ENCODE measurements around the gene PRDM16. TPM values are rescaled to one million over a fixed set of nuclear protein-coding genes. Genes with fewer than 3 reads are reported as not detected.

PRDM16 gene
- total RNA-seq, 2 experiments from 2014 or later = 0.18 to 0.21 TPM

- CTCF ChIA-PET = no interaction called here
- H3K4me1 Mint-ChIP-seq (ENCODE audit: low read depth) = peaks cover 2% of the 10 kb centered on the region
- H3K27ac Mint-ChIP-seq = no peak overlapping the region
- DNase-seq (no peak), ATAC-seq (no peak)
- H3K36me3 Mint-ChIP-seq (ENCODE audit: low read depth) = no peaks in the 10 kb centered on the region
- POLR2A ChIA-PET = no interaction called here
- no peak overlapping the region for H3K4me3 Mint-ChIP-seq
- H3K27me3 Mint-ChIP-seq (ENCODE audit: low read depth) = peaks cover 2% of the 10 kb centered on the region
- no peaks in the 10 kb centered on the region for H3K9me3 Mint-ChIP-seq (ENCODE audit: insufficient read depth)
Observed at GRCh38 chr1:3454811-3455618, 386.0 kb downstream of the PRDM16 start.

- no peak overlapping the region for H3K4me3 Mint-ChIP-seq
- H3K27me3 Mint-ChIP-seq (ENCODE audit: low read depth) = peaks cover 2% of the 10 kb centered on the region
- no peak overlapping the region for H3K27ac Mint-ChIP-seq
- CTCF ChIA-PET = no interaction called here
- ATAC-seq = no peak
- no peak for DNase-seq
- H3K4me1 Mint-ChIP-seq (ENCODE audit: low read depth) = peaks cover 2% of the 10 kb centered on the region
- no peaks in the 10 kb centered on the region for H3K36me3 Mint-ChIP-seq (ENCODE audit: low read depth)
- H3K9me3 Mint-ChIP-seq (ENCODE audit: insufficient read depth) = no peaks in the 10 kb centered on the region
- POLR2A ChIA-PET = no interaction called here
Observed at GRCh38 chr1:3455670-3456448, 386.9 kb downstream of the PRDM16 start.

GRCh38 chr1:3456449-3456963 lies 387.5 kb downstream of the PRDM16 start:
- Mint-ChIP-seq H3K4me1 (ENCODE audit: low read depth) (peaks cover 2% of the 10 kb centered on the region), H3K4me3 (no peak overlapping the region), H3K36me3 (ENCODE audit: low read depth) (no peaks in the 10 kb centered on the region), H3K27me3 (ENCODE audit: low read depth) (peaks cover 2% of the 10 kb centered on the region), H3K9me3 (ENCODE audit: insufficient read depth) (no peaks in the 10 kb centered on the region), H3K27ac (no peak overlapping the region)
- DNase-seq (no peak), ATAC-seq (no peak)
- CTCF ChIA-PET = no interaction called here
- POLR2A ChIA-PET = no interaction called here

GRCh38 chr1:3456964-3457909 lies 388.2 kb downstream of the PRDM16 start:
- H3K9me3 Mint-ChIP-seq (ENCODE audit: insufficient read depth) = no peaks in the 10 kb centered on the region
- H3K27ac Mint-ChIP-seq = no peak overlapping the region
- H3K36me3 Mint-ChIP-seq (ENCODE audit: low read depth) = no peaks in the 10 kb centered on the region
- DNase-seq = no peak
- POLR2A ChIA-PET = no interaction called here
- no peak overlapping the region for H3K4me3 Mint-ChIP-seq
- peaks cover 2% of the 10 kb centered on the region for H3K27me3 Mint-ChIP-seq (ENCODE audit: low read depth)
- no peak for ATAC-seq
- CTCF ChIA-PET = no interaction called here
- H3K4me1 Mint-ChIP-seq (ENCODE audit: low read depth) = peaks cover 2% of the 10 kb centered on the region

GRCh38 chr1:3457910-3458883 lies 389.2 kb downstream of the PRDM16 start:
- CTCF ChIA-PET = no interaction called here
- peaks cover 1% of the 10 kb centered on the region for H3K4me1 Mint-ChIP-seq (ENCODE audit: low read depth)
- DNase-seq (no peak), ATAC-seq (no peak)
- H3K27ac Mint-ChIP-seq = no peak overlapping the region
- H3K27me3 Mint-ChIP-seq (ENCODE audit: low read depth) = peaks cover 1% of the 10 kb centered on the region
- no peaks in the 10 kb centered on the region for H3K36me3 Mint-ChIP-seq (ENCODE audit: low read depth)
- no peak overlapping the region for H3K4me3 Mint-ChIP-seq
- no peaks in the 10 kb centered on the region for H3K9me3 Mint-ChIP-seq (ENCODE audit: insufficient read depth)
- POLR2A ChIA-PET = no interaction called here

GRCh38 chr1:3459051-3459908 lies 390.3 kb downstream of the PRDM16 start:
- CTCF ChIA-PET = no interaction called here
- H3K27ac Mint-ChIP-seq = no peak overlapping the region

GRCh38 chr1:3459940-3460671 lies 391.1 kb downstream of the PRDM16 start:
- ChIA-PET POLR2A (no interaction called here), CTCF (no interaction called here)
- Mint-ChIP-seq H3K4me3 (no peak overlapping the region), H3K36me3 (ENCODE audit: low read depth) (no peaks in the 10 kb centered on the region), H3K27me3 (ENCODE audit: low read depth) (no peaks in the 10 kb centered on the region), H3K9me3 (ENCODE audit: insufficient read depth) (no peaks in the 10 kb centered on the region), H3K27ac (no peak overlapping the region), H3K4me1 (ENCODE audit: low read depth) (no peaks in the 10 kb centered on the region)
- ATAC-seq (no peak), DNase-seq (no peak)

More at GRCh38 chr1:3459051-3459908, 390.3 kb downstream of the PRDM16 start:
- H3K4me3 Mint-ChIP-seq = no peak overlapping the region
- no peaks in the 10 kb centered on the region for H3K4me1 Mint-ChIP-seq (ENCODE audit: low read depth)
- ATAC-seq (no peak), DNase-seq (no peak)
- no peaks in the 10 kb centered on the region for H3K27me3 Mint-ChIP-seq (ENCODE audit: low read depth)
- H3K36me3 Mint-ChIP-seq (ENCODE audit: low read depth) = no peaks in the 10 kb centered on the region
- H3K9me3 Mint-ChIP-seq (ENCODE audit: insufficient read depth) = no peaks in the 10 kb centered on the region
- POLR2A ChIA-PET = no interaction called here

- Mint-ChIP-seq H3K4me1 (ENCODE audit: low read depth) (no peaks in the 10 kb centered on the region), H3K4me3 (no peak overlapping the region), H3K27ac (no peak overlapping the region), H3K9me3 (ENCODE audit: insufficient read depth) (no peaks in the 10 kb centered on the region), H3K27me3 (ENCODE audit: low read depth) (no peaks in the 10 kb centered on the region), H3K36me3 (ENCODE audit: low read depth) (no peaks in the 10 kb centered on the region)
- CTCF ChIA-PET = no interaction called here
- POLR2A ChIA-PET = no interaction called here
- DNase-seq (no peak), ATAC-seq (no peak)
Observed at GRCh38 chr1:3460672-3461131, 391.7 kb downstream of the PRDM16 start.

- DNase-seq = no peak
- Mint-ChIP-seq H3K9me3 (ENCODE audit: insufficient read depth) (no peaks in the 10 kb centered on the region), H3K4me3 (no peak overlapping the region), H3K4me1 (ENCODE audit: low read depth) (no peaks in the 10 kb centered on the region), H3K27ac (no peak overlapping the region), H3K36me3 (ENCODE audit: low read depth) (no peaks in the 10 kb centered on the region), H3K27me3 (ENCODE audit: low read depth) (no peaks in the 10 kb centered on the region)
- ChIA-PET POLR2A (no interaction called here), CTCF (no interaction called here)
- no peak for ATAC-seq
Observed at GRCh38 chr1:3461238-3461933, 392.4 kb downstream of the PRDM16 start.

Data from activated CD8-positive, alpha-beta T cell treated with anti-CD3 and anti-CD28 coated beads, Interleukin-2, amount 10 ng/mL, durations not matched to agents 7 days and 5 days (primary cell).